LNCAP (cell line): Measurements from ENCODE around the gene OR13C8.

Experiments used
- TF ChIP-seq, protein P1 (sequence below): fragments of 450-650 bp; IDR thresholded peaks from 2 replicates; pipeline ENCODE4 v1.5.1; 2017; ENCODE audit warnings: mild to moderate bottlenecking

The OR13C8 gene

DNA sequence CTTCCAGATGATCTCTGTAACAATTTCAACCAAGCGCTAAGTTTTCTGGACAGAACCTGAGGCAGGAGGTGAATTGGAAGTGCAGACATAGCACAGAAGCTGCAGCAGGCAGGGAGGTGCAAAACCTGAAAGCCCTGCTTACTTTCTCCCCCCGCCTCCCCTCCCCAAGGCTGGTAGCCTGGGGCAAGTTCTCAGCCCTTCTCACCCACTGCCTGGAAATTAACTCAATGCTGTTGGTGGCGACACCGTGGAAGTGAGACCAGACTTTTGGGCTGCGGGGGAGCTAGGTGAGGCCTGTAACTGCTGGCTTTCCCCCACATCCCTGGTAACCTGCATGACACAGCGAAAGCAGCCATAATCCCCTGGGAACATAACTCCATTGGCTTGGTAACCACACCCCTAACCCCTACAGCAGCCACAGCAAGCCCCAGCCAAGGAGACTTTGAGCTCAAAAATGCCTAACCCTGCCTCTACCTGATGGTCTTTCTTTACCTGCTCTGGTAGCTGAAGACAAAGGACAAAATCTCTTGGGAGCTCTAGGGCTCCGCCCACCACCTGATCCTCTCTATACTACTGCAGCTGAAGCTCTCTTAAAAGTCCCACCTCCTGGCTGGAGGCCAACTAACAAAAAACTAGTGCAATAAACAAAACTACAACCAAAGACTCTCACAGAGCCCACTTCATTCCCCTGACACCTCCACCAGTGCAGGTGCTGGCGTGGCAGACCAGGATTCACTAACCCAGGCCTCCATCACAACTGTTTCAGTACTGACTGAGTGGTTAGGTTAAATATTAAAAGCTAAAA is 11.9 kb upstream of the OR13C8 start:
- TF ChIP-seq, protein P1, sequence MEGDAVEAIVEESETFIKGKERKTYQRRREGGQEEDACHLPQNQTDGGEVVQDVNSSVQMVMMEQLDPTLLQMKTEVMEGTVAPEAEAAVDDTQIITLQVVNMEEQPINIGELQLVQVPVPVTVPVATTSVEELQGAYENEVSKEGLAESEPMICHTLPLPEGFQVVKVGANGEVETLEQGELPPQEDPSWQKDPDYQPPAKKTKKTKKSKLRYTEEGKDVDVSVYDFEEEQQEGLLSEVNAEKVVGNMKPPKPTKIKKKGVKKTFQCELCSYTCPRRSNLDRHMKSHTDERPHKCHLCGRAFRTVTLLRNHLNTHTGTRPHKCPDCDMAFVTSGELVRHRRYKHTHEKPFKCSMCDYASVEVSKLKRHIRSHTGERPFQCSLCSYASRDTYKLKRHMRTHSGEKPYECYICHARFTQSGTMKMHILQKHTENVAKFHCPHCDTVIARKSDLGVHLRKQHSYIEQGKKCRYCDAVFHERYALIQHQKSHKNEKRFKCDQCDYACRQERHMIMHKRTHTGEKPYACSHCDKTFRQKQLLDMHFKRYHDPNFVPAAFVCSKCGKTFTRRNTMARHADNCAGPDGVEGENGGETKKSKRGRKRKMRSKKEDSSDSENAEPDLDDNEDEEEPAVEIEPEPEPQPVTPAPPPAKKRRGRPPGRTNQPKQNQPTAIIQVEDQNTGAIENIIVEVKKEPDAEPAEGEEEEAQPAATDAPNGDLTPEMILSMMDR: no peak

DNA sequence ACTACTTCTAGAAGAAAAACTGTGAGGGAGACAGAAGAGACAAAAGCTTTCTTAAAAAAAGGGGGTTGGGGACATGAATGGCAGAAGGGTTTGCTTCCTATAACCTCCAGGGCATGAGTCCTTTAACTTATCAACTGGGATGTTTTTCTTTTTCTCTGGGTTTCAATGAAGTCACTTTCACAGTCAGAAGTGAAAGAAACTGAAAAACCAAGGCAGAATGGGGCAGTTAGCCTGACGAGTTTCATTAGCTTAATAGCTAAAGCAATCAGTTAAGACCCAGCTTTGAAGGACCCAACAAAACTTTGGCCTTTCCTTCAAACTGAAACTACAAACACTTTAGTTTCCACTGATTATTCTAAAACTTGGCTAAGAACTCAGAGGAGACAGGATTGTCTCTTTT is 4.6 kb upstream of the OR13C8 start:
- TF ChIP-seq, protein P1: no peak

DNA sequence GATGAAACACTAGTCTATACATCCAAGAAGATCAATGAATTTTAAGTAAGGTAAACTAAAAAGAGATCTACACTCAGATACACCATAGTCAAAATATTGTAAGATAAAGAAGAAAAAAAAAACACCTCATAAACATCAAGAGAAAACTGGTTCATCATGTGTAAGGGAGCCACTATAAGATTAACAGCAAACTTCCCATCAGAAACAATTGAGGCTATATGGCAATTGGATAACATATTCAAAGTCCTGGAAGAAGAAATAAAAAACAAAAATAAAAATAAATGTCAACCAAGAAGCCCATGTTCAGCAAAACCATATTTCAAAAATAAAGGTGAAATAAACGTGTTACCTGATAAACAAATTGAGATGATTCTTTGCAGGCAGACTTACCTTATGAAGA is 3.6 kb downstream of the OR13C8 start:
- TF ChIP-seq, protein P1: no peak

DNA sequence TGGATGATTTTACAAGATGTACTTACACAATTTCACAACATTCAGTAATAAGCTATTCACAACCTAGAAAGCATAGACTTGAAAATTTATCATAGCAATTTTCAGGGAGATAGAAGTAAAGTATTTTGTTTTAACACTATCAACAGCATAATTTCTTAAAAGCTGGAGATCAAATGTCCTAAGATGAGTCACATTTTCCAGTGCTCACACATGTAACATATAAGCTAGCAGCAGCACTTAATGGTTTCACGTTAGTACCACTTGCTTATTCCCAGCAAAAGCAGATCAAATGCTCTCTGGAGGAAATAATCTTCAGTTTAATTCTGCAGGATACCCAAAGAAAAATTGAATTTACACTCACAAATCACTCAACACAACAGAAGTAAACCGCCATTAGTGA is 6.5 kb downstream of the OR13C8 start:
- TF ChIP-seq, protein P1: no peak

DNA sequence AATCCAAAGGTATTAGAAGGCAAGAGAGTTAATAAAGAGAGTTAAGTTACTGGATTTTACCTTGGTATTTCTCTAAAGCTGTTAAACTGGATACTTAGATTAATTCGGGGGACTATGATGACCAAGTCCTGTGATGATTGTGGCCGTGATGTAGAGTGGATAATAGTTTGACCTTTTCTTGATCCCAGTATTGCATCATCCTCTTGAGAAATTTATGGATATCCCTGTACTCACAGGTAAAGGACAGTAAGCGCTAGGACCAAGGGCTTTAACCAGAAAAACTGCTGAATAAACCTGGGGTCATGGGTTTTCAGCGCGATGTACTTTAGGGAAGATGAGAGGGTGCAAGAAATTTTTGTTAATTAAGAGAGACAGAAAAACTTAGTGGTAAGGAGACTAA is 8.3 kb downstream of the OR13C8 start:
- TF ChIP-seq, protein P1: no peak

DNA sequence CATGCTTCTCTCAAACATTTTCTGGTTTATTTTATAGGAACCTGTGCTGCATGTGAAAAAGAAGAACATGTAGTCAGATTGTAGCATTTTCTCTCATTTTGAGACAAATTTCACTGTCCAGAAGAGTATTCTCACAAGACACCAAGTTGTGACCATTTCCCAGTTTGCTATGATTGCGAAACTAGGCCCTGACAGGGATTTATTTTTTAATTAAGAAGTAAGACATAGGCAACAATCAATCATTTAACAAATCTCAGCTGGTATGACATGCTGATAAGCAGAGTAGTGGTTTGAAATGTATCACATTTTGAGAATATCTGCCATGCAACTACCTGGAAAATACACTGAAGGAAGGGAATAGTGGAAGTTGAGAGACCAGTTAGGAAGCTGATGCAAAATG is 11.6 kb downstream of the OR13C8 start:
- TF ChIP-seq, protein P1: no peak

DNA sequence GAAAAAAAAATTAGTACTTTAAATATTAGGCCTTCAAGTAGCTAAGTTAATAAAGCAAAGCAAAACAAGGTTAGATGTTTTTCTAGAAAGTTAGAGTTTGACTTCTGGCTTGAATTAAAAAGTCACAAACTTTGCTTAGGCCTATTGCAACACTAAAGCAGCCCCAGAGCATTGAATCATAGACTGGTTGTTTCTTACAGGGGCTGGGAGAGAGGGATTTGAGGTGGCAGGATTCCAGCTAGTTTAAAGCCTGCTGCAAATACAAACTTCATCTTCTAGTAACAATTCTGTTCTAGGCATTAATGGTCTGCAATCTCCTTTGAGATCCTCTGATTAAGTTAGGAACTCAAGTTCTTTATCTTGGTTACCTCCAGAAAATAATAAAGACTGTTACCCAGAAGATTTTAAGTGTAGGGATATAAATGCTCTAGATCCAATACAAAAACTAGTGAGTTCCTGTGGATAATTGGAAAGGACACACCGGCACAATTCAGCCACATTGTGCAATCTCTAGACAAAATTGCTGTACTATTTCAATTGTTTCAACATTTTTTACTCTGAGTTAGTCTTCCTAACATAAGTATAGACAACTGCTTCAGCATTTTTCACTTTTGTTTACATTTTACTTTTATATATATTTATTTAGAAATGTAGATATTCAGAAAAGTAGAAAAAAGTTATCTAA is 17.7 kb downstream of the OR13C8 start:
- TF ChIP-seq, protein P1: no peak
